ENCODE measurements around the gene SNED1. TPM values are rescaled to one million over a fixed set of nuclear protein-coding genes. Genes with fewer than 3 reads are reported as not detected.

SNED1 gene
- total RNA-seq, 1 donor from 2014 or later, result 0.11 TPM

DNA sequence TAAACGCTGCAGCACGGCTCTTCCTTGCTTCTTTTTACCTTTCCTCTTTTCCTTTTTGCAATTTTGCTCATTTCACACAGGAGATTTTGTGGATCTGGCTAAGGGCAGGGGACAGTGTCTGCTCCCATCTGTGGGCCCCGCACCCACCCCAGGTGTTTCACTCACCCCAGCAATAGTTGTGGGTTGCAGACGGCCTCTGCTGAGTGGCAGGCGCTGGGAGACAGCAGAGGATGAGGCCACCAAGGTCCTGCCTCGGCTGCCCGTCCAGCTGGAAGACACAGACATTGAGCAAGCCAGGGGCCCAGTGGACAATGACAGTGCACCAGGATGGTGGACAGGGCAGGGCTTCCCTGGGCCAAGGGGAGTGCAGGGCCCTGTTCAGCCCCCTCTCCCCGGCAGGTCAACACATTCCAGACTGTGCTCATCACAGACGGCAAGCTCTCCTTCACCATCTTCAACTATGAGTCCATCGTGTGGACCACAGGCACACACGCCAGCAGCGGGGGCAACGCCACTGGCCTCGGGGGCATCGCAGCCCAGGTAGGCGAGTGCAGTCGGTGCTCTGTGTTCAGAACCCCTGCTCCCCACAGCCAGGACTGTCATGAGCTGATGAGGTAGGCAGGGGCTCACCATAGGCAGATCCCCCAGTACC is 35.0 kb downstream of the SNED1 start:
- no peaks in the 10 kb centered on the region for H3F3A ChIP-seq (ENCODE audit: low read depth)
- peaks cover 19% of the 10 kb centered on the region for H3K27me3 Mint-ChIP-seq (ENCODE audit: insufficient read depth, low read depth)
- no peaks in the 10 kb centered on the region for H3K36me3 ChIP-seq
- H3K27ac Mint-ChIP-seq, result no peak overlapping the region
- H3K79me2 ChIP-seq (ENCODE audit: low read depth), result no peaks in the 10 kb centered on the region
- no peaks in the 10 kb centered on the region for H3K9me3 Mint-ChIP-seq
- no peak overlapping the region for H3K27ac ChIP-seq
- H3K4me1 ChIP-seq, result peaks cover 11% of the 10 kb centered on the region
- no peaks in the 10 kb centered on the region for H3K36me3 Mint-ChIP-seq
- no peak overlapping the region for H3K4me3 ChIP-seq
- H3K9me3 ChIP-seq (ENCODE audit: low read depth), result no peaks in the 10 kb centered on the region
- H4K20me1 ChIP-seq (ENCODE audit: low read depth), result no peaks in the 10 kb centered on the region
- H3K4me3 Mint-ChIP-seq, result no peak overlapping the region
- no peak overlapping the region for H3K4me2 ChIP-seq
- H3K9ac ChIP-seq, result no peak overlapping the region
- TF ChIP-seq CTCF (IDR thresholded peaks at IDR 0.05) (no peak), EZH2phosphoT487 (IDR thresholded peaks at IDR 0.05) (no peak), EZH2 (IDR thresholded peaks at IDR 0.05) (no peak)
- no peak for DNase-seq (ENCODE audit: low spot score)
- peaks cover 45% of the 10 kb centered on the region for H3K27me3 ChIP-seq
- H3K4me1 Mint-ChIP-seq, result peaks cover 4% of the 10 kb centered on the region
- no peak overlapping the region for H2AFZ ChIP-seq (replicated peaks)

DNA sequence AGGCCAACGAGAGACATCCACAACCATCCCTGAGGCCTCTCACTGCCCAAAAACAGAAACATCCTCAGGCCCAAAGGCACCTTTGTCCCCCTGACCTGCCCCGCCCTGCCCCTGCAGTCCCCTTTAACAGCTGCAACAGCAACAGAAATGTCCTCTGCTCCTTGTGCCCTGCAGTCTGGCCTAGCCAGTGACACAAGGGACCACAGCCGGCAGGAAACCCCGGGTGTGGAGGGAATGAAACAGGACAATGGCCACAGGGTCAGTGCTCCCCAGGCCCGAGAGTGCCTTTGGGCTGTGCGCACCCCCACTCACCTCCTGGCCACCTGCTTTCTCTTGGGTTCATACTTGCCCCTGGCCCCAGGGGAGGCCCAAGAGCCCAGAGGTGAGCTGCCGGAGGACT is 35.6 kb downstream of the SNED1 start:
- H3K9me3 ChIP-seq (ENCODE audit: low read depth), result no peaks in the 10 kb centered on the region
- no peaks in the 10 kb centered on the region for H4K20me1 ChIP-seq (ENCODE audit: low read depth)
- H2AFZ ChIP-seq (replicated peaks), result no peak overlapping the region
- H3K4me3 ChIP-seq, result no peak overlapping the region
- H3K27ac ChIP-seq, result no peak overlapping the region
- TF ChIP-seq EZH2 (IDR thresholded peaks at IDR 0.05) (no peak), CTCF (IDR thresholded peaks at IDR 0.05) (no peak), EZH2phosphoT487 (IDR thresholded peaks at IDR 0.05) (no peak)
- peaks cover 48% of the 10 kb centered on the region for H3K27me3 ChIP-seq
- no peaks in the 10 kb centered on the region for H3K36me3 ChIP-seq
- H3K4me3 Mint-ChIP-seq, result no peak overlapping the region
- no peaks in the 10 kb centered on the region for H3K79me2 ChIP-seq (ENCODE audit: low read depth)
- no peaks in the 10 kb centered on the region for H3K36me3 Mint-ChIP-seq
- no peaks in the 10 kb centered on the region for H3F3A ChIP-seq (ENCODE audit: low read depth)
- peaks cover 20% of the 10 kb centered on the region for H3K27me3 Mint-ChIP-seq (ENCODE audit: insufficient read depth, low read depth)
- H3K4me1 Mint-ChIP-seq, result peaks cover 4% of the 10 kb centered on the region
- peaks cover 11% of the 10 kb centered on the region for H3K4me1 ChIP-seq
- no peak overlapping the region for H3K9ac ChIP-seq
- H3K27ac Mint-ChIP-seq, result no peak overlapping the region
- no peaks in the 10 kb centered on the region for H3K9me3 Mint-ChIP-seq
- DNase-seq (ENCODE audit: low spot score), result no peak
- H3K4me2 ChIP-seq, result no peak overlapping the region

- H3K4me1 Mint-ChIP-seq, result peaks cover 4% of the 10 kb centered on the region
- no peaks in the 10 kb centered on the region for H3K9me3 ChIP-seq (ENCODE audit: low read depth)
- DNase-seq (ENCODE audit: low spot score), result no peak
These were observed 36.2 kb downstream of the SNED1 start for GRCh38 chr2:241034490-241035141.

More at GRCh38 chr2:241034490-241035141, 36.2 kb downstream of the SNED1 start:
- Histone ChIP-seq H4K20me1 (ENCODE audit: low read depth) (no peaks in the 10 kb centered on the region), H2AFZ (replicated peaks) (no peak overlapping the region), H3K27ac (no peak overlapping the region), H3K9ac (no peak overlapping the region), H3K79me2 (ENCODE audit: low read depth) (no peaks in the 10 kb centered on the region), H3K27me3 (peaks cover 48% of the 10 kb centered on the region), H3K36me3 (no peaks in the 10 kb centered on the region), H3K4me2 (no peak overlapping the region), H3F3A (ENCODE audit: low read depth) (no peaks in the 10 kb centered on the region), H3K4me1 (peaks cover 11% of the 10 kb centered on the region), H3K4me3 (no peak overlapping the region)
- TF ChIP-seq EZH2 (IDR thresholded peaks at IDR 0.05) (no peak), EZH2phosphoT487 (IDR thresholded peaks at IDR 0.05) (no peak), CTCF (IDR thresholded peaks at IDR 0.05) (no peak)
- Mint-ChIP-seq H3K36me3 (no peaks in the 10 kb centered on the region), H3K27me3 (ENCODE audit: insufficient read depth, low read depth) (peaks cover 24% of the 10 kb centered on the region), H3K4me3 (no peak overlapping the region), H3K27ac (no peak overlapping the region), H3K9me3 (no peaks in the 10 kb centered on the region)
